Thymus (tissue), 2 donors: ENCODE measurements around the gene LTBP3. TPM values are rescaled to one million over a fixed set of nuclear protein-coding genes. Genes with fewer than 3 reads are reported as not detected.

ENCODE experiments used
- polyA plus RNA-seq: library from polyadenylated mRNA; stranded (reverse); fragments of 200-250 nt; gene quantifications from one replicate; pipeline ENCODE4 v1.2.3, GENCODE V29; 2013
- total RNA-seq: library from RNA; stranded (reverse); fragments of 120-200 nt; gene quantifications from one replicate; pipeline ENCODE4 v1.2.4, GENCODE V29; 2013
- donor health status: healthy.

The LTBP3 gene
- total and polyA plus RNA-seq, 2 donors = 13.3 to 64.6 TPM

Other genes starting within 250 kb of the LTBP3 start
- 0.33 TPM for gene CDC42EP2, start 243.5 kb downstream of the LTBP3 start, total RNA-seq
- gene CDC42EP2, start 243.5 kb downstream of the LTBP3 start, polyA plus RNA-seq = 3.2 TPM
- 29.7 TPM for gene DPF2, start 224.5 kb downstream of the LTBP3 start, total RNA-seq
- 30.8 TPM for gene DPF2, start 224.5 kb downstream of the LTBP3 start, polyA plus RNA-seq
- gene TIGD3, start 203.6 kb downstream of the LTBP3 start, total RNA-seq = 1.0 TPM
- 1.9 TPM for gene TIGD3, start 203.6 kb downstream of the LTBP3 start, polyA plus RNA-seq
- 8.1 TPM for gene SLC25A45, start 175.7 kb downstream of the LTBP3 start, total RNA-seq
- 35.3 TPM for gene SLC25A45, start 175.7 kb downstream of the LTBP3 start, polyA plus RNA-seq
- gene FRMD8, start 171.7 kb downstream of the LTBP3 start, total RNA-seq = 15.2 TPM
- gene FRMD8, start 171.7 kb downstream of the LTBP3 start, polyA plus RNA-seq = 21.4 TPM
- 9.2 TPM for gene NEAT1, start 135.6 kb downstream of the LTBP3 start, total RNA-seq
- gene NEAT1, start 135.6 kb downstream of the LTBP3 start, polyA plus RNA-seq = 3,325 TPM
- 3,158 TPM for gene MALAT1, start 59.3 kb downstream of the LTBP3 start, total RNA-seq
- gene MALAT1, start 59.3 kb downstream of the LTBP3 start, polyA plus RNA-seq = 682 TPM
- gene SCYL1, start 33.3 kb downstream of the LTBP3 start, total RNA-seq = 41.0 TPM
- gene SCYL1, start 33.3 kb downstream of the LTBP3 start, polyA plus RNA-seq = 68.1 TPM
- 40.7 TPM for gene ZNRD2, start 12.1 kb upstream of the LTBP3 start, total RNA-seq
- gene ZNRD2, start 12.1 kb upstream of the LTBP3 start, polyA plus RNA-seq = 38.0 TPM
- 47.2 TPM for gene FAM89B, start 14.2 kb upstream of the LTBP3 start, total RNA-seq
- gene FAM89B, start 14.2 kb upstream of the LTBP3 start, polyA plus RNA-seq = 62.2 TPM
- gene EHBP1L1, start 17.7 kb upstream of the LTBP3 start, total RNA-seq = 19.9 TPM
- gene EHBP1L1, start 17.7 kb upstream of the LTBP3 start, polyA plus RNA-seq = 66.5 TPM
- gene KCNK7, start 37.4 kb upstream of the LTBP3 start, total RNA-seq = 0.66 TPM
- gene KCNK7, start 37.4 kb upstream of the LTBP3 start, polyA plus RNA-seq = 3.8 TPM
- gene MAP3K11, start 55.9 kb upstream of the LTBP3 start, total RNA-seq = 21.9 TPM
- 61.0 TPM for gene MAP3K11, start 55.9 kb upstream of the LTBP3 start, polyA plus RNA-seq
- 7.4 TPM for gene PCNX3, start 57.4 kb upstream of the LTBP3 start, total RNA-seq
- 23.4 TPM for gene PCNX3, start 57.4 kb upstream of the LTBP3 start, polyA plus RNA-seq
- 51.9 TPM for gene SIPA1, start 79.7 kb upstream of the LTBP3 start, total RNA-seq
- 153 TPM for gene SIPA1, start 79.7 kb upstream of the LTBP3 start, polyA plus RNA-seq
- gene RELA, start 104.6 kb upstream of the LTBP3 start, total RNA-seq = 17.1 TPM
- gene RELA, start 104.6 kb upstream of the LTBP3 start, polyA plus RNA-seq = 41.9 TPM
- gene KAT5, start 153.9 kb upstream of the LTBP3 start, total RNA-seq = 53.5 TPM
- gene KAT5, start 153.9 kb upstream of the LTBP3 start, polyA plus RNA-seq = 104 TPM
- gene RNASEH2C, start 162.4 kb upstream of the LTBP3 start, total RNA-seq = 85.9 TPM
- 49.4 TPM for gene RNASEH2C, start 162.4 kb upstream of the LTBP3 start, polyA plus RNA-seq
- 5.3 TPM for gene AP5B1, start 222.6 kb upstream of the LTBP3 start, total RNA-seq
- 7.6 TPM for gene AP5B1, start 222.6 kb upstream of the LTBP3 start, polyA plus RNA-seq
- gene OVOL1, start 228.7 kb upstream of the LTBP3 start, total RNA-seq = 0.47 TPM
- gene OVOL1, start 228.7 kb upstream of the LTBP3 start, polyA plus RNA-seq = 1.3 TPM